ENCODE data around the gene SPTBN1. TPM values are rescaled to one million over a fixed set of nuclear protein-coding genes. Genes with fewer than 3 reads are reported as not detected.

The SPTBN1 gene
- total and polyA plus RNA-seq, 9 of the 15 experiments (the other 6 are each of a cell fraction or from before 2014, with no cell fraction given), result 8.9 to 66.8 (median 31.4) TPM

GRCh38 chr2:54560146-54560881, 104.2 kb downstream of the SPTBN1 start (continued):
- no peak for TF ChIP-seq ZNF76 (CRISPR knock-in tag; IDR thresholded peaks at IDR 0.05; ENCODE audit: borderline replicate concordance)
- no peak for TF ChIP-seq YBX1 (IDR thresholded peaks at IDR 0.05)
- TF ChIP-seq PATZ1 (CRISPR knock-in tag; IDR thresholded peaks at IDR 0.05; ENCODE audit: borderline replicate concordance), result no peak
- TF ChIP-seq, protein P1, sequence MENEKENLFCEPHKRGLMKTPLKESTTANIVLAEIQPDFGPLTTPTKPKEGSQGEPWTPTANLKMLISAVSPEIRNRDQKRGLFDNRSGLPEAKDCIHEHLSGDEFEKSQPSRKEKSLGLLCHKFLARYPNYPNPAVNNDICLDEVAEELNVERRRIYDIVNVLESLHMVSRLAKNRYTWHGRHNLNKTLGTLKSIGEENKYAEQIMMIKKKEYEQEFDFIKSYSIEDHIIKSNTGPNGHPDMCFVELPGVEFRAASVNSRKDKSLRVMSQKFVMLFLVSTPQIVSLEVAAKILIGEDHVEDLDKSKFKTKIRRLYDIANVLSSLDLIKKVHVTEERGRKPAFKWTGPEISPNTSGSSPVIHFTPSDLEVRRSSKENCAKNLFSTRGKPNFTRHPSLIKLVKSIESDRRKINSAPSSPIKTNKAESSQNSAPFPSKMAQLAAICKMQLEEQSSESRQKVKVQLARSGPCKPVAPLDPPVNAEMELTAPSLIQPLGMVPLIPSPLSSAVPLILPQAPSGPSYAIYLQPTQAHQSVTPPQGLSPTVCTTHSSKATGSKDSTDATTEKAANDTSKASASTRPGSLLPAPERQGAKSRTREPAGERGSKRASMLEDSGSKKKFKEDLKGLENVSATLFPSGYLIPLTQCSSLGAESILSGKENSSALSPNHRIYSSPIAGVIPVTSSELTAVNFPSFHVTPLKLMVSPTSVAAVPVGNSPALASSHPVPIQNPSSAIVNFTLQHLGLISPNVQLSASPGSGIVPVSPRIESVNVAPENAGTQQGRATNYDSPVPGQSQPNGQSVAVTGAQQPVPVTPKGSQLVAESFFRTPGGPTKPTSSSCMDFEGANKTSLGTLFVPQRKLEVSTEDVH (IDR thresholded peaks at IDR 0.05; ENCODE audit: low read depth, partially characterized antibody), result no peak
- TF ChIP-seq ZNF644 (tag; IDR thresholded peaks at IDR 0.05; ENCODE audit: low read depth), result no peak
- TF ChIP-seq, protein P2, sequence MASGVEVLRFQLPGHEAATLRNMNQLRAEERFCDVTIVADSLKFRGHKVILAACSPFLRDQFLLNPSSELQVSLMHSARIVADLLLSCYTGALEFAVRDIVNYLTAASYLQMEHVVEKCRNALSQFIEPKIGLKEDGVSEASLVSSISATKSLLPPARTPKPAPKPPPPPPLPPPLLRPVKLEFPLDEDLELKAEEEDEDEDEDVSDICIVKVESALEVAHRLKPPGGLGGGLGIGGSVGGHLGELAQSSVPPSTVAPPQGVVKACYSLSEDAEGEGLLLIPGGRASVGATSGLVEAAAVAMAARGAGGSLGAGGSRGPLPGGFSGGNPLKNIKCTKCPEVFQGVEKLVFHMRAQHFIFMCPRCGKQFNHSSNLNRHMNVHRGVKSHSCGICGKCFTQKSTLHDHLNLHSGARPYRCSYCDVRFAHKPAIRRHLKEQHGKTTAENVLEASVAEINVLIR (CRISPR knock-in tag; IDR thresholded peaks at IDR 0.05), result no peak
- no peak for TF ChIP-seq HIVEP1 (CRISPR knock-in tag; IDR thresholded peaks at IDR 0.05)
- no peak for TF ChIP-seq SMAD1 (IDR thresholded peaks at IDR 0.05; ENCODE audit: low read depth, low read length, partially characterized antibody)
- no peak for TF ChIP-seq SETDB1 (IDR thresholded peaks at IDR 0.05; ENCODE audit: low read length)
- TF ChIP-seq ERF (CRISPR knock-in tag; IDR thresholded peaks at IDR 0.05), result no peak
- TF ChIP-seq GABPB1 (CRISPR knock-in tag; IDR thresholded peaks at IDR 0.05), result no peak
- no peak for TF ChIP-seq XRCC5 (IDR thresholded peaks at IDR 0.05; ENCODE audit: low read depth, low read length)
- no peak for TF ChIP-seq CLOCK (CRISPR knock-in tag; IDR thresholded peaks at IDR 0.05; ENCODE audit: borderline replicate concordance)
- no peak for TF ChIP-seq RAD51 (IDR thresholded peaks at IDR 0.05; ENCODE audit: borderline replicate concordance, low read depth)
- TF ChIP-seq POLR2B (IDR thresholded peaks at IDR 0.05; ENCODE audit: low read depth, partially characterized antibody), result peak; percentile 40
- TF ChIP-seq ZNF780A (CRISPR knock-in tag; IDR thresholded peaks at IDR 0.05), result no peak
- no peak for TF ChIP-seq ILK (tag; IDR thresholded peaks at IDR 0.05; ENCODE audit: borderline replicate concordance, low read depth)
- no peak for TF ChIP-seq JUN (IDR thresholded peaks at IDR 0.05; ENCODE audit: borderline replicate concordance, low read depth, low read length)
- TF ChIP-seq JUN (CRISPR knock-in tag; IDR thresholded peaks at IDR 0.05; ENCODE audit: borderline replicate concordance), result no peak
- no peak for TF ChIP-seq NCOA4 (IDR thresholded peaks at IDR 0.05; ENCODE audit: partially characterized antibody)

Measured in K562 (cell line).